ENCODE data around the gene NEFH.

NEFH gene

DNA sequence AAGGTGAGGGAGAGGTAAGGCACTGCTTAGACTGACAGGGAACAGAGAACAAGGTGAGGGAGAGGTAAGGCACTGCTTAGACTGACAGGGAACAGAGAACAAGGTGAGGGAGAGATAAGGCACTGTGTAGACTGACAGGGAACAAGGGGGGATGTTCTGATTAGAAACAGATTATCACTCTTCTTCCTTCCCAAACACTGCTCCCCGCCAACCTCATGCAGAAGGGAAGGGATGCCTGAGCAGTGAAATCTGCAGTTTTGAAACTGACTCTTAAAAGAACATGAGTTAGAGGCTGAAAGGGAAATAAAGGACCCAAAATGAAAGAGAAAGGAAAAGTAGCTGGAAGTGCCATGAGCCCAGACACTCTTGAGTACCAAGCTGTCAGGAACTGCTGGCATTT lies 29.8 kb downstream of the NEFH start:
- DNase-seq, result no peak

DNA sequence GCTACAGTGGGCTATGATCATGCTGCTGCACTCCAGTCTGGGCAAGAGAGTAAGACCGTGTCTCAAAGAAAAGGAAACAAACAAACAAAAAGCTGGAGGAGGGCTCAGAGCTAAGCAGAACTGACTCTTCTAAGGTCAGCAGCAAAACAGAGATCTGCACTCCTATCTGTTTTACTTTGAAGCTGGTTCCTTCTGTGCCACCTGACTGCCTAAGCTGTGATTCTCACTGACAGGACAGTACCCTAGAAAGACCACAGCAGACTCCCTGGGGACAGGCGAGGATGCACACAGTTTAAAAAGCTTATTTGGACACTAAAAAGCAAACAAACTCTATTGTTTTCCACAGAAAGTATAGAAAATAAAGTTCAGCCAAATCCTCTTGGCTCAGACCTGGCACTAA lies 30.5 kb downstream of the NEFH start:
- DNase-seq, result no peak

DNA sequence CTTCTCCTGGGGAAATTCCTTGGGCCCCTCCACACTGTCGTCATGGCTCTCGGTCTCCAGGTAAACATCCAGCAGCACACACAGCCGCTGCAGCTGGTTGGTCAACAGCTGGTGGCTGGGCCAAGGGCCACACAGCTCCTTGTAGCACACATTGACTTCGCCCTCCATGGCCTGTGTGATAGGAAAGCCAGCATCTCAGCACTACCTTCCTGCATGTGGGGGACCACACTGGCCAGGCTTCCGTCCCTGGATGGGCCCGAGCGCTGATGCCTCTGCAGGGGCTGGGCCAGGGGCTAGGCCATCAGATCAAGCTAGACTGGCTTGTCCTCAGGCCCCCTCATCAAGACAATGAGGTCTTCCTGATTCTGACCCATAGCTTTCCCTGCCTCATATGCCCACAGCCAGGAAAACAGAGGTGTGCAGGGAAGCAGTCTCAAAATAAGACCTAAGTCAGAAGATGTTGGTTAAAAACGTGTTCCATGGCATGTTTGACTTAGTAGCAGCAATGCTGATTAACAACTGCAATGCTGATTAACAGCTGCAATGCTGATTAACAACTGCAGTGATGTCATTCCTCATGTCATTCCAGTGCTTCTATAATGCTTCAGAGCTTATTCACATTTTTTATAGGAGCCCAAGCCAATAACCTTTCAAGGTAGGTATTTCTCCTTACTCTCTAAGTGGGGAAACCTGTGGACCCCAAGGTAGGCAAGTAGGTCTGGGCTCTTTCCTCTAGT lies 31.3 kb downstream of the NEFH start:
- no peak for DNase-seq

DNA sequence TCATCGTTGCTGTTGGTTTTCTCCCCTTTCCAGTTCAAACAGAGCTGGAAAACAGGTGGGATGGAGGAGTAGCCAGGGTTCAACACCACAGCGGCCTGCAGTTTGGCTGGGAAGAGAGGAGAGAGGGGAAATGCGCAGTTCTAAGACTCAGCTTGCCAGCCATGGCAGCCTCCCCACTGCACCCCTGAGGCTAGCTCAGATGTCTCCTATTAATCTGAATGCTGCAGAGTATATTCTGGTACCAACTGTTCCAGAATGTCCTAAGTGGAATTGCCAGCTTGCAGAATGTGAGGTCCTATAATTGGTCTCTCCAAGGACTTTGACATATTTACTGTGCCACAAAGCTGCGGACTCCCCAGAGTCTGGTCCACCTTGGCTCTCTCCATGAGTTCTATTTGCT lies 32.0 kb downstream of the NEFH start:
- DNase-seq, result no peak

DNA sequence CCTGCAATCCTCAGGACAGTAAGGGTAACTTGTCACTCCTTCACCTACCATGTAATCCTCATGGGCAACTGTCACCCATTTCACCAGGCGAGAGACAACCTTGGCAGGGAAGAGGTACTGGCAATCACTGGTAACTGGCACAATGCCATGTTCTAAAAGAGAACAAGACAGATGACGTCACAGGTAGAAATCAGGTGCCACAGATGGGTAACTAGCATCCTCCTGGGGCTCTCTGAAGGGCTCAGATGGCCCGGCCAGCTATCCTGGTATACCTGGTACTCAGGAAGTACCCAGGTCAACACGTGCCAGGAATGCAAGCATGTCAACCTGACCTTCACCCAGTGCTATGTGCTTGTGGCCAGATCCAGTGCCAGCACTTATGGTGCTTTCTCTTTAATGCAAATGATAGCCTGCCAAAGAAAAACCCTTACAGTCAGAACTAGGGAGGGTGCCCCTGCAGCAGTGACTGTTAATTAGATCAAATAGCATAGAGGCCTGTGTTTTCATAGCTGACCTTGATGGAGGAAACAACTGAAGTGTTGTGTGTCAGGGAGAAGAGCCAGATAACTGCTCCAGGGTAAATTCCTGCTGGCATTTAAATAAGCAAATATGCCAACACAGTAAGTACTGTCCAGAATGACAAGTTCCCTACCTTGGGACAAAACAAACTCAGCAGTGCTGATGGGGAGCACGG lies 37.3 kb downstream of the NEFH start:
- DNase-seq, result no peak

DNA sequence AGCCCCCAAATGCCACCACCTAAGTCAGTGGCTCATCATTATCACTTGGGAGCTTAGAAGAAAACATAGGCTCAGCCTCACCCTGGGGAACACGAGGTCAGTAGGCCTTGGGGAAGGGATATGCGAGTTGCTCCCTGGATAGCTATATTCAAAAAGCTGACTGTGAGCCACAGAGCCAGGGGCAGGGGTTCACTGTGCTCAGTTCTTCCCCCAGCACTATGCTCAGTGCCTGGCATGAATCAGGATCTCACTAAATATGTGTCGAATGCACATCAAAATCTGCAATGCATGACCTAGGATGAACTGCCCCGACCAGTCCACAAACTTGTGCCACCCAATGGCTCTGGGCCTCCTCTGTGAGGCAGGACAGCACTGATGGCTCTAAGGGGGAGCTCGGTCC lies 38.4 kb downstream of the NEFH start:
- no peak for DNase-seq

DNA sequence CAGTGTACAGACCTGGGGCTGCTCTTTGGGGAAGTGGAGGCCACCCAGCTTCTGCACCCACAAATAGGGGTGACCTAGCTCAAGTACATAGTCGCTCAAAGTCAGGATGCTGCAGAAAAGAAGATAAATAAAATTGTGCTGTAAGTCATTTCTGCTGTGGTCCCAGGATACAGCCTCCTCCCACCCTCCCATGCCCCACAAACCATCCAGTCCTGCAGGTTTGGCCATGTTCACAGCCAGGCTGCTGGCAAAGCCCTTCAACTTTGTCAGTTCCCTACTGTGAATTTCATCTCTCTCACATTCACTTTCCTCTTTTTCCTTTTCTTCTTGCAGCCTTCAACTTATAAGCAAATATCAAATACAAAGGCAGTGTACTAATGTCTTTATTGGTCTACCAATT lies 40.0 kb downstream of the NEFH start:
- DNase-seq, result no peak

DNA sequence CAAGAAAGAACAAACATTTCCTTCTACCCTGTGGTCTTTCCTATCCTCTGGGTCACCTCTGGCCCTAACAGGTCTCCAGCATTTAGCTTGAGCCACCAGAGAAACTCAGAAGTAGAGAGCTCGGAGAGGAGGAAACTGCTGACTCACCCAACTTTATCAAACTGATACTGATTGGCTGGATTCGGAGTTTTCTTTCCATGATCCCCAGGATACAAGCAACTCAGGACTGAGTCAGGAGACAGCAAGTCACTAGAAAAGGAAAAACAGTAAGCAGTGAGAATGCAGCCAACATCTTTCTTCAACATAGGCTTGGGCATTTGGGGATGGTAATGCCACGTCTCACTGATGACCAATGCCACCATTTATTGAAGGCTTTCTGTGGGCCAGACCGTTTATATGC lies 40.8 kb downstream of the NEFH start:
- DNase-seq, result no peak

DNA sequence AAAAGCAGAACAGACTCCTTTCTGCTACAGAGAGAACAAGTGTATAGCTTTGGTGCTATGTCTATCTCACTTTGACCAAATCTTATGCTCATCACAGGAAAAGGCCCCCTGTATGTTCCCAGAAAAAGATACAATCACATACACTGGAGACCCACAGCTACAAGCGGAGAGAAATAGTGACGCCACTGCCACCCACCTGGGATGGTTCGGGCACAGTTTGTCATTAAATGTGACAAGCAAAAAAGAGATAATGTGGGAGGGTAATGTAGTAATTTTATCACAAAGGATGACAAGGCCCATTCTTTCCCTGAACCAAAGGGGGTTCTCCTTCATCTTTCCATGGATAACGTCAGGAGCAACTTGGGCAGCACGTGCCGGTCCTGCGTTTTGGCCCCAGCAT lies 41.5 kb downstream of the NEFH start:
- no peak for DNase-seq

DNA sequence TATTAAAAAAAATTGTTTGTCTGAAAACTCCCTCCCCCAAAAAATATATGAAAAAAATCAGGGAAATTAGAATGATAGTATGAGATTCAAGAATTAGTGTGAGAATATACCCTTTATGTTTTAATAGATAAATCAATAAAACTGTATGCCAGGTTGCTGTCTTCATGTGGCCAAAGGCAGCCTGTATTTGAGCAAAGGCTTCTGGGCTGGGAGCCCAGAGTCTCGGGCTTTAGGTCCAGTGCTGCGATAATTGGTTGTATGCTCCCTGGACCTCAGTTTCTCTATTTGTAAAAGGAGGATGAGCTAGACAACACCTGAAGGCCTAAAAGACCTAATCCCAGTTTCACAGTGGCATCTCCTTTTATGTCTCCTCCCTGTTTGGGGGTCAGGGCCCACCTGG lies 43.7 kb downstream of the NEFH start:
- no peak for DNase-seq

DNA sequence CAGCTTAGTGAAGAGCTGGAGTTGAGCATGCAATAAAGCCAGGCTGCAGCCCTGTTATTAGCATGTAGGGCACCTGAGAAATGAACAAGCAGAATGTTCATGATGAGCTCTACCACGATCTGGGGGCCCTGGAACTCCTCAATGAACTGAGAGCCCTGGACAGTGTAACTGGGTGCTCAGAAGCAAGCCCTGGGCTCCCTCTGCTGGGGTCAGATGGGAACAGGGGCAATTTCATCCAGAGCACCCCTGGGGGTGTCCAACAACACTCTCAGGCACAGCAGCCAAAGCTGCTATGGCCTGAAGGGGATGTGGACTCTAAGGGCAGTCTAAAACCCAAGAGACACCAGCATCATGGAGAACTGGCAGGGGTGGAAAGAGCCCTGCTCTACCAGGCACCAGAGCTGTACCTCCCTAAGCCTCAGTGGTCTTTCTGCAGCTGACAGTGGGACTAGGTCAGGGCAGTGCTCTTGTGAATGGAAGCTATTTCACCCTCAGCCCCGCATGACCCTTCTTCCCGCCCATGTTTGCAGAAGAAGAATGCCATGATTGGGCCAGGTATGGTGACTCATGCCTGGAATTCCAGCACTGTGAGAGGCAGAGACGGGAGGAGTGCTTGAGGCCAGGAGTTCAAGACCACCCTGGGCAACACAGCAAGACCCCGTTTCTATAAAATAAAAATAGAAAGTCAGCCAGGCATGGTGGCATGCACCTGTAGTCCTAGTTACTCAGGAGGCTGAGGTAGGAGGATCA lies 44.6 kb downstream of the NEFH start:
- peak; percentile 27 for DNase-seq

DNA sequence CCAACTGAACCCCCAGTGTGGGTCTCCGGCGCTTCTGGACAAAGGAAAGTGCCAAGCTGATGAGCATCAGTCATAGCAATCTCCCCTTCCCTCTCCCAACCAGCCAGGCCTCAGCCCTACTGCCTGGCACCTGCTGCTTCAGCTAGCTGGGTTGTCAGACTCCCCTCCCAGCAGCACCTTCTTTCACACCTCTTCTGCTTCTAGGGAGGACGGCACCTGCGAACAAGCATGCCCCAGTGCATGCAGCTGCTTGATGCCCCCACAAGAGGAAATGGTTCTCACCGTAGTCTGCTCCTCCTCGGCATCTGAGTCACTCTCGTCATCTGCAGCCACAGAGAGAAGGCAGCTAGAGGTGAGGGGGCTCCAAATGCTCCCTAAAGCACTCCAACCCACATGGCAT lies 48.1 kb downstream of the NEFH start:
- DNase-seq, result no peak

DNA sequence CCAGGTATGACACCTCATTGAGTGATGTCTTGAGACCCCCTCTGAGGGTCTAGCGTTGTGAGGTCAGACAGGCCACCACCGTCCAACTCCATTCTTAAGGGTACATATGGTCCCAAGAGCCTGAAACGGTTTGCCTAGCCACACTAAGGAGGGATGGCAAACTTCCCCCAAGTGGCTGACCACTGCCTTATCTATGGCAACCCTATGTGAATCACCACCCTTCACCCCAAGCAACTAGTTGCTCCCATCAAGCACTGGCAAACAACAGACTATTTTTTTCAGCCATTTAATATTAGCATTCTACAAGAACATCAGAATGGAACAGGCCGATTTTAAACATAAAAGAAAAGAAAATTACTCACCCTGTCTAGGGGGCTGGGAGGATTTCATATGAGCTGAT lies 50.7 kb downstream of the NEFH start:
- DNase-seq, result no peak

DNA sequence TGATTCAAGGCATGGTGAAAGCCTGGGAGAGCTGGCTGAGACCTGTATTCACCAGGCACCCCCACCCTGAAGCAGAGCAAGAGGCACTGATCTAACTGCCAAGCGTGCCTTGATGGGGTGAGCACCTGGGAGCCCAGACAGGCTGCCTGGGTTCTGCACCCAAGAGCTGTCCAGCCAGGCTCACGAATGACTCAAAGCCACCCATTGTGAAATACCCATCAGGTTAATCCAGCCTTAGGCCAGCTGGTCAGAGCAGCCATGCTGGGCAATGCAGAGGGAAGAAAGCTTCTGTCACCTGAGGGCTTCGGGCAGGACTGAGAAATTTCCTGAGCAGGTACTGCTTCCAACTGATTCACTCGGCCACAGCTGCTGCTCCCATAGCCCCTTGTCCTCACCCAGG lies 51.4 kb downstream of the NEFH start:
- no peak for DNase-seq

DNA sequence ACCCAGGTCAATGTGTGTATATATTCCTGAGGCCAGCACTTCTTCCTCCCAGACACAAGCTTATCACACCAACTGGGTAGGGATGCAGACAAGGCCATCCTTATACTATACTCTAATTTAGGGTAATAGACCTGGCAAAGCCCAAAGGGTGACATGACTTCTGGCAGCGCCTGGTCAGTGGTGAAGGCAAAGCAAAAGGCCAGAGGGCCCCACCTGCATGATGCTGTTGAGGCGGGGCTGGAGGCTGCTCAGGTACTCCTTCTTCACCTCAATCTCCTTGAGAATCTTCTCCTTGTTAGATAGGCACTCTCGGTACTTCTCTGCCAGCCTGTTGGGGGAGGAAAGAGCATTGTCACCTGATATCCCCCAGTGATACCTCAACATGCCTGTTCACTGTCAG lies 56.4 kb downstream of the NEFH start:
- DNase-seq, result no peak

DNA sequence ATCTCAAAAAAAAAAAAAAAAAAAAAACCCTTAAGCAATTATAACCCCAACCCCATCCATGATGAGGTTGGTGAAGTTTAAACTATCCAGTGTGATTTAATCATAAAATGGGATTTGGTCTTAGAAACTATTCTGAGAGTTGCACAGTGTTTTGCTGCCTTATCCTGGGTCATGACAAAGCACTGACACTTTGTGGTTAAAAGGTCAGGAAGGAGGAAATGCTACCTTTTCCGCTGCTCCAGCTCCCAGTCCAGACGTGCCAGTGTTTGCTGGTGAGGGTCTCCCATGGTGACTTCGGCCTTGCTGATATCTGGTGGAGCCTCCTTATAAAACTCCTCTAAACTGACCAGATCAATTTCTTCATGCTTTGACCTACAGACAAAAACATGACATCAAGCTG lies 59.1 kb downstream of the NEFH start:
- no peak for DNase-seq
